ENCODE data around the gene FNBP1L. TPM values are rescaled to one million over a fixed set of nuclear protein-coding genes. Genes with fewer than 3 reads are reported as not detected.
A peak's percentile ranks its signal among the peaks of the same experiment; 100 is the strongest.

FNBP1L gene
- 0.17 and 0.20 TPM in 2 replicates for total RNA-seq (2013; cell fraction: nucleolus; rRNA removed)
- 0.05 TPM in 1 of 2 replicates, not detected in the other for total RNA-seq (2014; rRNA removed)
- total RNA-seq (2014; rRNA removed; fragmentation: Illumina TruSeq; extraction: Trizol) = 0.04 and 0.09 TPM in 2 replicates
- total RNA-seq (2021) = 0.10 and 0.21 TPM in 2 replicates
- 0.04 TPM for polyA plus RNA-seq (2011; ENCODE audit: low read depth)
- 0.05 and 0.10 TPM in 2 replicates for polyA plus RNA-seq (2011; rRNA removed)
- polyA plus RNA-seq (2011; cell fraction: cytosol; rRNA removed) = 0.02 TPM in 1 of 2 replicates, not detected in the other
- polyA plus RNA-seq (2011; cell fraction: nucleus; rRNA removed) = 0.07 and 0.09 TPM in 2 replicates
- 0.10 TPM in 1 of 2 replicates, not detected in the other for polyA plus RNA-seq (2012)
- polyA plus RNA-seq (2014; fragmentation: Illumina TruSeq; extraction: Trizol) = 0.12 TPM in 1 of 2 replicates, not detected in the other
- polyA plus RNA-seq (2014; fragmentation: Nextera tagmentation; extraction: Ambion mirVana) = under 1 TPM in 1 of 2 experiments, not detected in 1; 0.02 TPM
- not detected in 2 replicates for polyA plus RNA-seq (2014; rRNA removed)
- under 1 TPM in 1 of 2 experiments, not detected in 1; 0.08 TPM for polyA plus RNA-seq (2016; fragmentation: Nextera tagmentation; extraction: Ambion mirVana)
- polyA minus RNA-seq (2011; rRNA and poly(A)+ RNA removed) = 0.15 TPM in 2 replicates
- polyA minus RNA-seq (2011; cell fraction: cytosol; rRNA and poly(A)+ RNA removed) = not detected in 2 replicates
- 0.12 and 0.29 TPM in 2 replicates for polyA minus RNA-seq (2011; cell fraction: nucleus; rRNA and poly(A)+ RNA removed)
- Bru-seq, nascent RNA = percentile 22 among the genes with signal in this experiment
- percentile 33 among the genes with signal in this experiment for BruChase-seq, experiment 1, labeled RNA remaining after a 6-hour chase
- BruChase-seq, experiment 2, labeled RNA remaining after a 2-hour chase = percentile 39 among the genes with signal in this experiment
- long read RNA-seq, experiment 1 = 0 reads
- long read RNA-seq, experiment 2, partial matches to known transcripts = 1 of 1 reads
- long read RNA-seq, experiment 2, other reads (novel, unspliced or antisense) = 0 of 1 reads

DNA sequence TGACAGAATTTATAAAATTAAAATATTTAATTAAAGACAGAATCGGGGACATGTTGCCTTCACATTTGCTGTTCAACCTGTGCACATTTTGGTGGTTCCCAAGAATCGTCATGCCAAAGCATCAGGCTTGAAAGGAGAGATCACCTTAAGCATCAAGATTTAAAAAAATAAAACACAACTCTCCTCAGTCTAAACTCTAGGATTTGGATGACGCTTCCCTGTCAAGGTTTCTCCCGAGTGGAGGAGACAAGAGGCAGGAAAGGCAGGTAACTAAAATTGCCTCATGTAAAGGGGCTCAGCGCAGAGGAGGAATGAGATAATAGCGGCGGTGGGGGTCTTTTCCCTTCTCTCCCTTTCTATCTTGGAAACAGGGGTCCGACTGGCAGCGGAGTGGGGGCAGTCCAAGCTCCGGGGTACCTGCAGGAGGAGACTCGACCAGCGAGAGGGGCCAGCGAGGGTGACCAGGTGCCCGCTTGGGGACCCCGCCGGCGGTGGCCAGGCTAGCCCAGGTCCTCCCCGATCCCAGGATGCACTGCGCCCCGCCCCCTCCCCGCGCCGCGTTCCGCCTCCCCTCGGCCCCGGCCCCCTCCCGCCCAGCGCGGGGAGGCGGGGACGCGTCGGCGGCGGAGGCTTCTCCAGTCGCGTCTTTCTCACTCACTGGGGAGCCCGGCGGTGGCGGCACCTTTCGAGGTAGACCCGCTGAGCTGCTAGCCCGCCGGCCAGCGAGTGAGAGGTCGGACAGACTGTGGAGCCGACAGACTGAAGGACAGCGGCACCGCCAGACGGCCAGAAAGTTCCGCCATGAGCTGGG lies at the start of gene FNBP1L:
Gene FNBP1L, plus strand, starts transcription at position 638 of the 811 bp plus-strand sequence. Its CDS starts 164 bp downstream, at position 802.
- 3% methylated on average over 49 of the region's 52 CpGs for WGBS (ENCODE audit: insufficient coverage, insufficient replicate concordance, low lambda C conversion rate, missing lambda C conversion rate)
- intact Hi-C loops (cut with micrococcal nuclease; ENCODE audit: unreplicated experiment) = no loop called here
- Histone ChIP-seq H3K36me3 (ENCODE audit: control insufficient read depth in 2 of 2, insufficient read depth in 2 of 2, low read length in 1 of 2) (no peaks in the 10 kb centered on the region), H3K4me2 (ENCODE audit: control insufficient read depth, insufficient read depth) (peak within 1 kb of the TSS; percentile 86), H3K9me3 (replicated peaks; ENCODE audit: control insufficient read depth, insufficient read depth, low read length) (no peaks in the 10 kb centered on the region), H2AFZ (ENCODE audit: control insufficient read depth, low read depth, low read length) (peak within 1 kb of the TSS; percentile 39; the same call in 1 of the 2 replicates), H3K27ac (ENCODE audit: control insufficient read depth, insufficient read depth) (no peak within 1 kb of the TSS), H3K27me3 (replicated peaks in 1 of 2; ENCODE audit: control insufficient read depth in 2 of 2, insufficient read depth in 2 of 2, low read length in 1 of 2) (peaks cover 9 to 25% of the 10 kb centered on the region in 2 experiments), H4K20me1 (ENCODE audit: control insufficient read depth, insufficient read depth) (no peaks in the 10 kb centered on the region), H3K4me3 (peak within 1 kb of the TSS; percentile 61), H3K79me2 (ENCODE audit: control insufficient read depth, insufficient read depth, low read length) (no peaks in the 10 kb centered on the region), H3K9ac (ENCODE audit: control insufficient read depth, insufficient read depth, low read length) (no peak within 1 kb of the TSS), H3K4me1 (ENCODE audit: control insufficient read depth, insufficient read depth, low read length) (peaks cover 3% of the 10 kb centered on the region; the same call in 1 of the 2 replicates)
- SMC1A ChIA-PET (ENCODE audit: uncharacterized antibody, unreplicated experiment) = interaction anchor here (0.8 to 1.0 kb wide), 4 partner anchors 10 to 370 kb away, joined by 3 to 5 read pairs (median 3); no protein-coding TSS in a partner anchor
- FAIRE-seq = no peak
- ATAC-seq = peak; percentile 73
- DNase-seq (ENCODE audit: low read depth, low spot score) = no peak
- POLR2A ChIA-PET = no interaction called here
- BruUV-seq (replicated peaks) = no TSS peak
- in situ Hi-C loops (cut with MboI) = loop anchor here (25.0 kb wide), 1 partner anchor 390 kb away; no protein-coding TSS in a partner anchor
- TF ChIP-seq STAT3 (IDR thresholded peaks at IDR 0.05; ENCODE audit: low read depth, low read length) (no peak), CREM (IDR thresholded peaks at IDR 0.05; ENCODE audit: low read depth) (no peak), ZNF217 (IDR thresholded peaks at IDR 0.05) (no peak), EZH2 (IDR thresholded peaks at IDR 0.05; ENCODE audit: borderline replicate concordance, control insufficient read depth, low read depth, low read length) (0 out of 2 replicates have a peak, but pooled peaks have one; percentile 16), FOXK2 (IDR thresholded peaks at IDR 0.05) (no peak), ASH2L (IDR thresholded peaks at IDR 0.05; ENCODE audit: borderline replicate concordance, low read depth) (no peak), JUNB (IDR thresholded peaks at IDR 0.05) (no peak)
- TF ChIP-seq, protein P1, sequence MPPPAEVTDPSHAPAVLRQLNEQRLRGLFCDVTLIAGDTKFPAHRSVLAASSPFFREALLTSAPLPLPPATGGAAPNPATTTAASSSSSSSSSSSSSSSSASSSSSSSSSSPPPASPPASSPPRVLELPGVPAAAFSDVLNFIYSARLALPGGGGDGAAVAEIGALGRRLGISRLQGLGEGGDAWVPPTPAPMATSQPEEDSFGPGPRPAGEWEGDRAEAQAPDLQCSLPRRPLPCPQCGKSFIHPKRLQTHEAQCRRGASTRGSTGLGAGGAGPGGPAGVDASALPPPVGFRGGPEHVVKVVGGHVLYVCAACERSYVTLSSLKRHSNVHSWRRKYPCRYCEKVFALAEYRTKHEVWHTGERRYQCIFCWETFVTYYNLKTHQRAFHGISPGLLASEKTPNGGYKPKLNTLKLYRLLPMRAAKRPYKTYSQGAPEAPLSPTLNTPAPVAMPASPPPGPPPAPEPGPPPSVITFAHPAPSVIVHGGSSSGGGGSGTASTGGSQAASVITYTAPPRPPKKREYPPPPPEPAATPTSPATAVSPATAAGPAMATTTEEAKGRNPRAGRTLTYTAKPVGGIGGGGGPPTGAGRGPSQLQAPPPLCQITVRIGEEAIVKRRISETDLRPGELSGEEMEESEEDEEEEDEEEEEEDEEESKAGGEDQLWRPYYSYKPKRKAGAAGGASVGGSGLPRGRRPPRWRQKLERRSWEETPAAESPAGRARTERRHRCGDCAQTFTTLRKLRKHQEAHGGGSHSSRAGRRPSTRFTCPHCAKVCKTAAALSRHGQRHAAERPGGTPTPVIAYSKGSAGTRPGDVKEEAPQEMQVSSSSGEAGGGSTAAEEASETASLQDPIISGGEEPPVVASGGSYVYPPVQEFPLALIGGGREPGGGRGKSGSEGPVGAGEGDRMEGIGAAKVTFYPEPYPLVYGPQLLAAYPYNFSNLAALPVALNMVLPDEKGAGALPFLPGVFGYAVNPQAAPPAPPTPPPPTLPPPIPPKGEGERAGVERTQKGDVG (CRISPR knock-in tag; IDR thresholded peaks at IDR 0.05) = no peak
- RAD21 ChIA-PET (ENCODE audit: unreplicated experiment) = interaction anchor here (0.9 kb wide), 1 partner anchor 14 kb away, joined by 5 read pairs; no protein-coding TSS in a partner anchor
- CTCF ChIA-PET = interaction anchor here (1.5 to 1.7 kb wide), 2 partner anchors 143 to 182 kb away, joined by 5 read pairs; no protein-coding TSS in a partner anchor

Data from GM12878 (cell line).